Measurements from ENCODE around the gene PADI1. TPM values are rescaled to one million over a fixed set of nuclear protein-coding genes. Genes with fewer than 3 reads are reported as not detected.

The PADI1 gene
- total RNA-seq, 1 donor from 2014 or later, result under 0.01 TPM

Other genes starting within 250 kb of the PADI1 start
- gene MFAP2, start 224.5 kb upstream of the PADI1 start, total RNA-seq, result 15.9 and 25.6 TPM in 2 replicates
- gene ATP13A2, start 193.2 kb upstream of the PADI1 start, total RNA-seq, result 25.1 and 44.6 TPM in 2 replicates
- gene SDHB, start 151.1 kb upstream of the PADI1 start, total RNA-seq, result 139 and 146 TPM in 2 replicates
- under 0.01 and 0.22 TPM in 2 replicates for gene PADI2, start 85.7 kb upstream of the PADI1 start, total RNA-seq
- under 0.01 TPM in 1 of 2 replicates, not detected in the other for gene PADI3, start 44.0 kb downstream of the PADI1 start, total RNA-seq
- not detected in 2 replicates for gene PADI4, start 103.1 kb downstream of the PADI1 start, total RNA-seq
- gene PADI6, start 167.1 kb downstream of the PADI1 start, total RNA-seq, result not detected in 2 replicates
- 54.5 and 80.2 TPM in 2 replicates for gene RCC2, start 234.5 kb downstream of the PADI1 start, total RNA-seq

Measured in lung microvascular endothelial cell (primary cell).